Smooth muscle cell (in vitro differentiated cells): Measurements from ENCODE around the gene CNTN5. TPM values are rescaled to one million over a fixed set of nuclear protein-coding genes. Genes with fewer than 3 reads are reported as not detected.

Experiments used
- DNase-seq: peaks from one replicate; lab custom pipeline; 2025; ENCODE audit not compliant: unreplicated experiment; lab: John Stamatoyannopoulos, UW
- H2AFZ ChIP-seq: fragments of 200-600 bp; sonication (generic); 2 replicates; pipeline ENCODE4 v1.6.0; 2016; ENCODE audit warnings: antibody characterized with exemption, low read depth, mild to moderate bottlenecking
- H3F3A ChIP-seq: fragments of 200-600 bp; sonication (generic); 2 replicates; pipeline ENCODE4 v1.6.0; 2017; ENCODE audit warnings: antibody characterized with exemption, low read depth
- H3K27ac ChIP-seq: fragments of 200-600 bp; sonication (generic); 2 replicates; pipeline ENCODE4 v1.5.1; 2016; ENCODE audit warnings: low read depth, mild to moderate bottlenecking
- H3K27me3 ChIP-seq: fragments of 200-600 bp; sonication (generic); 2 replicates; pipeline ENCODE4 v1.6.1; 2016; ENCODE audit warnings: low read depth, mild to moderate bottlenecking
- H3K36me3 ChIP-seq: fragments of 200-600 bp; sonication (generic); 2 replicates; pipeline ENCODE4 v1.5.1; 2016; ENCODE audit warnings: low read depth
- H3K4me1 ChIP-seq: fragments of 200-600 bp; sonication (generic); 2 replicates; pipeline ENCODE4 v1.5.1; 2016; ENCODE audit warnings: low read depth
- H3K4me2 ChIP-seq: fragments of 200-600 bp; sonication (generic); 2 replicates; pipeline ENCODE4 v1.6.0; 2016; ENCODE audit warnings: mild to moderate bottlenecking
- H3K4me3 ChIP-seq: fragments of 200-600 bp; sonication (generic); 2 replicates; pipeline ENCODE4 v1.5.1; 2016; ENCODE audit warnings: mild to moderate bottlenecking
- H3K79me2 ChIP-seq: fragments of 200-600 bp; sonication (generic); 2 replicates; pipeline ENCODE4 v1.6.0; 2016; ENCODE audit warnings: low read depth, mild to moderate bottlenecking
- H3K9ac ChIP-seq: fragments of 200-600 bp; sonication (generic); 2 replicates; pipeline ENCODE4 v1.6.0; 2016; ENCODE audit warnings: low read depth
- H3K9me3 ChIP-seq: fragments of 200-600 bp; sonication (generic); replicated peaks from 2 replicates; pipeline ENCODE4 v1.5.1; 2016; ENCODE audit warnings: low read depth
- H4K20me1 ChIP-seq: fragments of 200-600 bp; sonication (generic); 2 replicates; pipeline ENCODE4 v1.6.0; 2016; ENCODE audit warnings: low read depth
- WGBS: methylation state at CpG from one replicate; pipeline ENCODE4 v1.1.7; 2016; ENCODE audit warnings: low lambda C conversion rate; 5-methylcytosine and 5-hydroxymethylcytosine counted together
- polyA plus RNA-seq: library from polyadenylated mRNA; unstranded; fragments of >200 nt; fragmentation: Nextera tagmentation; extraction: Ambion mirVana; gene quantifications from 2 replicates; pipeline ENCODE4 v1.2.1, GENCODE V29; 2016
- total RNA-seq: library from RNA; depleted of rRNA; stranded (reverse); fragments of >200 nt; gene quantifications from 2 replicates; pipeline ENCODE4 v1.2.3, GENCODE V29; 2014
- TF ChIP-seq, protein P1 (sequence below): fragments of 200-600 bp; sonication (generic); IDR thresholded peaks from 2 replicates; pipeline ENCODE4 v1.5.1; 2017; ENCODE audit warnings: borderline replicate concordance, mild to moderate bottlenecking, antibody characterized with exemption; ENCODE audit not compliant: insufficient read depth, poor library complexity, severe bottlenecking

Gene CNTN5
- total and polyA plus RNA-seq, 2 experiments from 2014 or later, result 0.97 to 3.1 TPM

- Histone ChIP-seq H3K4me1 (peaks cover 14% of the 10 kb centered on the region), H3K27me3 (no peaks in the 10 kb centered on the region), H2AFZ (no peak overlapping the region), H3K27ac (no peak overlapping the region), H3K4me3 (no peak overlapping the region), H3K4me2 (no peak overlapping the region), H3F3A (no peaks in the 10 kb centered on the region), H3K9me3 (no peaks in the 10 kb centered on the region), H4K20me1 (no peaks in the 10 kb centered on the region), H3K9ac (no peak overlapping the region), H3K79me2 (no peaks in the 10 kb centered on the region), H3K36me3 (no peaks in the 10 kb centered on the region)
- TF ChIP-seq, protein P1, sequence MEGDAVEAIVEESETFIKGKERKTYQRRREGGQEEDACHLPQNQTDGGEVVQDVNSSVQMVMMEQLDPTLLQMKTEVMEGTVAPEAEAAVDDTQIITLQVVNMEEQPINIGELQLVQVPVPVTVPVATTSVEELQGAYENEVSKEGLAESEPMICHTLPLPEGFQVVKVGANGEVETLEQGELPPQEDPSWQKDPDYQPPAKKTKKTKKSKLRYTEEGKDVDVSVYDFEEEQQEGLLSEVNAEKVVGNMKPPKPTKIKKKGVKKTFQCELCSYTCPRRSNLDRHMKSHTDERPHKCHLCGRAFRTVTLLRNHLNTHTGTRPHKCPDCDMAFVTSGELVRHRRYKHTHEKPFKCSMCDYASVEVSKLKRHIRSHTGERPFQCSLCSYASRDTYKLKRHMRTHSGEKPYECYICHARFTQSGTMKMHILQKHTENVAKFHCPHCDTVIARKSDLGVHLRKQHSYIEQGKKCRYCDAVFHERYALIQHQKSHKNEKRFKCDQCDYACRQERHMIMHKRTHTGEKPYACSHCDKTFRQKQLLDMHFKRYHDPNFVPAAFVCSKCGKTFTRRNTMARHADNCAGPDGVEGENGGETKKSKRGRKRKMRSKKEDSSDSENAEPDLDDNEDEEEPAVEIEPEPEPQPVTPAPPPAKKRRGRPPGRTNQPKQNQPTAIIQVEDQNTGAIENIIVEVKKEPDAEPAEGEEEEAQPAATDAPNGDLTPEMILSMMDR, result no peak
- 73% methylated on average over 2 of the region's 2 CpGs for WGBS
- no peak for DNase-seq
Measured at GRCh38 chr11:99066618-99067317, 46.0 kb downstream of the CNTN5 start.

- 66% methylated on average over 2 of the region's 2 CpGs for WGBS
- Histone ChIP-seq H3K27me3 (no peaks in the 10 kb centered on the region), H3K9me3 (no peaks in the 10 kb centered on the region), H3K4me2 (no peak overlapping the region), H3K9ac (no peak overlapping the region), H3K4me3 (no peak overlapping the region), H4K20me1 (no peaks in the 10 kb centered on the region), H3K36me3 (no peaks in the 10 kb centered on the region), H2AFZ (no peak overlapping the region), H3K27ac (no peak overlapping the region), H3K79me2 (no peaks in the 10 kb centered on the region), H3K4me1 (peaks cover 14% of the 10 kb centered on the region), H3F3A (no peaks in the 10 kb centered on the region)
- TF ChIP-seq, protein P1, result no peak
- DNase-seq, result no peak
Measured at GRCh38 chr11:99068832-99069231, 48.1 kb downstream of the CNTN5 start.

- Histone ChIP-seq H2AFZ (peak overlapping the region; percentile 95), H3K27ac (no peak overlapping the region), H3K4me3 (peak overlapping the region; percentile 58), H3K9ac (no peak overlapping the region), H3K4me2 (peak overlapping the region; percentile 82), H3K27me3 (no peaks in the 10 kb centered on the region), H3F3A (no peaks in the 10 kb centered on the region), H3K9me3 (no peaks in the 10 kb centered on the region), H3K4me1 (peaks cover 14% of the 10 kb centered on the region), H4K20me1 (no peaks in the 10 kb centered on the region), H3K79me2 (no peaks in the 10 kb centered on the region), H3K36me3 (no peaks in the 10 kb centered on the region)
- 22% methylated on average over 8 of the region's 8 CpGs for WGBS
- no peak for DNase-seq
- TF ChIP-seq, protein P1, result no peak
Measured at GRCh38 chr11:99069856-99070444, 49.2 kb downstream of the CNTN5 start.
